Measurements from ENCODE around the gene HTATIP2.

GRCh38 chr11:20351751-20352262 lies 11.7 kb upstream of the HTATIP2 start:
- TF ChIP-seq CTCF (optimal IDR thresholded peaks at IDR 0.05 in 1 of 3, IDR thresholded peaks at IDR 0.05 in 1 of 3, conservative IDR thresholded peaks at IDR 0.05 in 1 of 3; ENCODE audit: extremely low read depth in 1 of 3, insufficient read depth in 2 of 3, low read length in 3 of 3) (no peak), EZH2 (IDR thresholded peaks at IDR 0.05; ENCODE audit: low read length) (no peak)
